HG02938 (cell line): Measurements from ENCODE around the gene LMO2.

Experiments used
- ATAC-seq: cut with Tn5 transposase; IDR thresholded peaks from one replicate; pipeline ENCODE4 v1.9.1; 2021; ENCODE audit warnings: mild to moderate bottlenecking, moderate library complexity; ENCODE audit not compliant: unreplicated experiment

LMO2 gene

DNA sequence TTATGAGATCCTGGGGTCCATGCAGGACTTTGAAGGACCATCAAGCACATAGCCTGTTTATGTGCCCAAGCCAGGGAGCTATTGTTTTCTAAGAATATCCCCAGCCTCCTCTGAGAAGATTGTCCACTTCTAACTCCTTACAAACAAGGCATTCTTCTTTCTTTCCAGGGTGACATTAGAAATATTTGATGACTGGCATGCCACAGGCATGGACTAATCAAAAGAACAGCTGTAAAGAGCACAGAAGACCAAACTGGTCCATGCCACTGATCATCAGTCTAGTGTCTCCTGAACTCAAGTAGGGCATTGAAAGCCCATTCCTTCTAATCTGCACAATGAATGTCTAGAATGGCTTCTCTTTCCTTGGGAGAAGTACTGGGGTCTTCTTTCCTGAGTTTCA is 24.9 kb upstream of the LMO2 start:
- ATAC-seq: no peak

- no peak for ATAC-seq
Measured at GRCh38 chr11:33915526-33915925, 23.6 kb upstream of the LMO2 start.

- ATAC-seq: no peak
Measured at GRCh38 chr11:33913991-33914390, 22.1 kb upstream of the LMO2 start.

DNA sequence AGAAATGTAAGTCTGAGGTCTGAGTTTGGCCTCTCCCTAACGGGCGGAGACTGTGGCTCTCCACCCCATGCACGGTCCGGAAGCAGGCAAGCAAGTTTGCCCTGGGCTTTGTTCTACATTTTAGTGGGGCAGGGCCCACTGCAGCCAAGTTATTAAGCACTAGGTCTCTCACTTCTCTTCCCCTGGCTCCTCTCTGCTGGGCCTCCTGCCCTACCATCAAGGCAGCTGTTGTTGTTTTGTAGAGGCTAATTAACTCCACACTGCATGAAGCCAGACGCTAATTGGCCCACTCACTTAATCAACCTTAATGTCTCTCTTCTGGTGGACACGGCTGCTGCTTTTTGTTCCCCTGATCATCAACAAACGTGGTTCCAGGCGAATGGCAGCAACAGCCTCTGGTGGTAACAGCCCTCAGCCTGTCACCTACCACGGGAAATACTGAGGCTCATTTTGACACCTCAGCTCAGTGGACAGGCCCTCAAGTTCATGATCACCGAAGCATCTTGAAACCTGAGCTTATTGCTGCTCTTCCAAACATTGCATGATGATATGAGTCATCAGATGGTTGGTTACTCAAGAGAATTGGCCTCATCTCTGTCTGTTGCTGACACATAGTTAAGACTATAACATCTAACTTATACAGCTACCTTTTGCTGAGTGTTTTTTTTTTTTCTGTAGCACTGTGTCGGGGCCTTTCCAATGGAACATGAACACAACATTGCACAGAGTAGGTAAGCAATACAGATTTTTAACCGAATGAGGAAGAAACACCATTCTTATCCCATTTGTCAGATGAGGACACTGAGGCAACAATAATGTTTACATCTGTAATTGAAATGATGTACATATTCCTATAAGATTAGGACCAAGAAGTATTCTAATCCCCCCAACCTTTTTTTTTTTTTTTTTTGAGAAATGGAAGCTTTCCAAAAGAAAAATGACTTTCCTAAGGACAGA is 20.8 kb upstream of the LMO2 start:
- ATAC-seq: peak; percentile 88

DNA sequence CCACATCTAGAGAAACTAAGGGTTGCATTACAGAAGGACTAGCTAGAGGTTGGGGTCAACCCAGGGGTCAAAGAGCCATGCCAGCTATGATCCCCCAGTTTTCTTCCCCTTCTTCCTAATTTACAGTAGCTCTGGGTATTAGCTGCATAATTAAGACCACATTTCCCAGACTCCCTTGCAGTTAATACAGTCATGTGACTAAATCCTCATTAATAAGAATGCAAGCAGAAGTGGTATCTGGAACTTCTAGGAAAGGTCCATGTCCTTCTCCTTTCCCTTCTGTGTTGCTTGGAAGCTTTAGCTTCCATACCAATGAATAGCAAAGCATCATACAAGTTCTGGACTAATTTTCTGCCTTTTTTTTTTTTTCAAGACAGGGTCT is 19.1 kb upstream of the LMO2 start:
- ATAC-seq: no peak

DNA sequence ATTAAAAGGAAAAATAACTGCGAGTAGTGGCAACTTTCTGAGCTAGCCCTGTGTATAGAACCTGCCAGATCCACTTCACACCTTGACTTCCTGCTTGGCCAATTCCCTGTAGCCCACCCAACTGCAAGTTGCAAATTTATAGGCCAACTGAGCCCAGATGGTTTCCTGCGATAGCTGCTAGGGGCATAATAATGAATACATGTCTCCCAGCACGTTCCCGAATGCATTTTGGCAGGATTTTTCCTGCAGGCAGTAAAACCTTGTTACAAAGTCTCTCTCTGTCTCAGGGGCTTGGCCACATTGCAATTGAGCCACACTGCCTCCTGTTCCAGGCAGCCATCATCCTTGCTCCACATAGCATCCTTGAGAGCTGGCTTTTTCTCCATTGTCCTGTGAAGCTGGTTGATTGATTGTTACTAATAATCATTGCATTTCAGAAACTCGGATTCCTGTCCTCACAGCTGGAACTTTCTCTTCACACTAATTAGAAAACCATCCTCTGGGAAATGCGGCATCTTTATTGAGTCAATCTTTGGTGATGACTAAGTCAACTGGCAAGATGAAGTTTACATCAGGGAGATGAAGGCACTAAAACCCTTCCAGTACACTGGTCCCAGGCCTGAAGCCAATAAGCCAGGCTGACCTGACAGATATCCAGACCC is 18.6 kb upstream of the LMO2 start:
- ATAC-seq: no peak

DNA sequence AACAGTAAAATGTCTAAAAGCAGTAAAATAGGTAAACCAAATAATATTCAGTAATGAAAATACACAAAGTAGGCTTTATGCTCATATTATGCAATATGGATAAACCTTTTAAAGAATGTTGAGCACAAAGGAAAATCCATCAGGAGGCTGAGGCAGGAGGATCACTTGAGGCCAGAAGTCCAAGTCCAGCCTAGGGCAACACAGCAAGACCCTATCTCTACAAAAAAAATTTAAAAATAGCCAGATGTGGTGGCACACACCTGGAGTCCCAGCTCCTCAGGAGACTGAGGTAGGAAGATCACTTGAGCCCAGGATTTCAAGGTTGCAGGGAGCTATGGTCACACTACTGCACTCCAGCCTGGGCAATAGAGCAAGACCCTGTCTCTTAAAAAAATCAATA is 17.7 kb upstream of the LMO2 start:
- ATAC-seq: no peak

GRCh38 chr11:33909150-33909549 is 17.3 kb upstream of the LMO2 start:
- no peak for ATAC-seq

- ATAC-seq: no peak
Measured at GRCh38 chr11:33907421-33907820, 15.5 kb upstream of the LMO2 start.

GRCh38 chr11:33906484-33907186 is 14.8 kb upstream of the LMO2 start:
- no peak for ATAC-seq

- ATAC-seq: no peak
Measured at GRCh38 chr11:33904102-33904501, 12.2 kb upstream of the LMO2 start.

- no peak for ATAC-seq
Measured at GRCh38 chr11:33900159-33900840, 8.4 kb upstream of the LMO2 start.

- no peak for ATAC-seq
Measured at GRCh38 chr11:33899400-33900037, 7.6 kb upstream of the LMO2 start.

- ATAC-seq: no peak
Measured at GRCh38 chr11:33898957-33899356, 7.1 kb upstream of the LMO2 start.

- ATAC-seq: no peak
Measured at GRCh38 chr11:33897761-33898375, 6.0 kb upstream of the LMO2 start.

GRCh38 chr11:33896911-33897310 is 5.0 kb upstream of the LMO2 start:
- no peak for ATAC-seq

- no peak for ATAC-seq
Measured at GRCh38 chr11:33895752-33896137, 3.9 kb upstream of the LMO2 start.

- ATAC-seq: no peak
Measured at GRCh38 chr11:33894398-33894746, 2.5 kb upstream of the LMO2 start.

GRCh38 chr11:33893711-33894397 is 2.0 kb upstream of the LMO2 start:
- peak; percentile 82 for ATAC-seq
